IMR-90 (cell line): ENCODE data around the gene KRT36. TPM values are rescaled to one million over a fixed set of nuclear protein-coding genes. Genes with fewer than 3 reads are reported as not detected.

Experiments used
- ATAC-seq: fragments of 200-7000 bp; cut with Tn5 transposase; 2 replicates; pipeline ENCODE4 v1.9.1; 2020; ENCODE audit warnings: low read depth, mild to moderate bottlenecking, moderate library complexity
- BruUV-seq: library from RNA; stranded (reverse); fragments of 400-500 nt; replicated peaks from 2 replicates; lab custom pipeline; 2021; lab: Mats Ljungman, UMichigan
- CTCF ChIA-PET: fragments of 300-600 bp; formaldehyde crosslinking; extraction: SDS; loops from one replicate; lab custom pipeline; 2021; ENCODE audit warnings: antibody characterized with exemption; lab: Yijun Ruan, JAX
- POLR2A ChIA-PET: fragments of 300-600 bp; sonication (Branson Sonifier 250); formaldehyde crosslinking; loops from one replicate; lab custom pipeline; 2022; ENCODE audit warnings: antibody characterized with exemption; ENCODE audit not compliant: unreplicated experiment; lab: Charles Lee
- DNase-seq: peaks from one replicate; pipeline ENCODE4 v3.0.0; 2013
- H2AFZ ChIP-seq: replicated peaks from 2 replicates; pipeline ENCODE3; 2013; ENCODE audit warnings: low read length, mild to moderate bottlenecking; ENCODE audit not compliant: poor library complexity
- H2AK5ac ChIP-seq: 2 replicates; pipeline ENCODE4 v1.6.1; 2013; ENCODE audit warnings: low read depth, low read length, inconsistent platforms
- H2AK9ac ChIP-seq: replicated peaks from 2 replicates; pipeline ENCODE3; 2013; ENCODE audit warnings: mild to moderate bottlenecking, low read depth, low read length, moderate library complexity; ENCODE audit not compliant: poor library complexity
- H2BK120ac ChIP-seq: 2 replicates; pipeline ENCODE4 v1.6.1; 2013; ENCODE audit warnings: low read depth, low read length, inconsistent platforms
- H2BK15ac ChIP-seq: 3 replicates; pipeline ENCODE4 v1.6.1; 2013; ENCODE audit warnings: low read depth, low read length, inconsistent platforms
- H2BK20ac ChIP-seq: 2 replicates; pipeline ENCODE4 v1.6.1; 2013; ENCODE audit warnings: low read depth, mild to moderate bottlenecking, inconsistent platforms, low read length, moderate library complexity
- H2BK5ac ChIP-seq: 2 replicates; pipeline ENCODE4 v1.6.1; 2013; ENCODE audit warnings: mild to moderate bottlenecking, low read depth, low read length, inconsistent platforms; ENCODE audit not compliant: poor library complexity, severe bottlenecking
- H3K14ac ChIP-seq: replicated peaks from 2 replicates; pipeline ENCODE4 v1.6.1; 2013; ENCODE audit warnings: low read depth, low read length, inconsistent platforms
- H3K18ac ChIP-seq: 2 replicates; pipeline ENCODE4 v1.6.1; 2013; ENCODE audit warnings: low read depth, low read length, control low read depth
- H3K23ac ChIP-seq: 2 replicates; pipeline ENCODE4 v1.6.1; 2013; ENCODE audit warnings: low read depth, low read length, inconsistent platforms
- H3K27ac ChIP-seq: 2 replicates; pipeline ENCODE4 v1.5.1; 2013; ENCODE audit warnings: mild to moderate bottlenecking, control low read depth, low read length; ENCODE audit not compliant: insufficient read depth
- H3K27me3 ChIP-seq: 2 replicates; pipeline ENCODE4 v1.6.1; 2013; ENCODE audit warnings: low read length; ENCODE audit not compliant: control insufficient read depth, insufficient read depth
- H3K36me3 ChIP-seq: 2 replicates; pipeline ENCODE4 v1.6.1; 2013; ENCODE audit warnings: low read length, mixed read lengths; ENCODE audit not compliant: control insufficient read depth, insufficient read depth
- H3K4ac ChIP-seq: 2 replicates; pipeline ENCODE4 v1.6.1; 2013; ENCODE audit warnings: low read depth, low read length, inconsistent platforms
- H3K4me1 ChIP-seq: 2 replicates; pipeline ENCODE4 v1.6.1; 2013; ENCODE audit warnings: low read length, mixed read lengths; ENCODE audit not compliant: control insufficient read depth, insufficient read depth
- H3K4me2 ChIP-seq: 2 replicates; pipeline ENCODE4 v1.6.1; 2013; ENCODE audit warnings: low read depth, mild to moderate bottlenecking, control low read depth, low read length, moderate library complexity
- H3K4me3 ChIP-seq: 2 replicates; pipeline ENCODE4 v1.5.1; 2013; ENCODE audit warnings: low read depth, mild to moderate bottlenecking, control low read depth, low read length, moderate library complexity; ENCODE audit not compliant: insufficient read depth
- H3K56ac ChIP-seq: 2 replicates; pipeline ENCODE4 v1.6.1; 2013; ENCODE audit warnings: low read length, inconsistent platforms; ENCODE audit not compliant: insufficient read depth; ENCODE audit errors: extremely low read depth
- H3K79me1 ChIP-seq, 2 experiments: 2 replicates each; pipeline ENCODE4 v1.6.1; 2013; ENCODE audit warnings: low read length in 2 of 2, inconsistent platforms in 1 of 2, low read depth in 1 of 2
- H3K9ac ChIP-seq: 2 replicates; pipeline ENCODE4 v1.6.1; 2013; ENCODE audit warnings: low read depth, low read length, control low read depth
- H3K9me1 ChIP-seq: 2 replicates; pipeline ENCODE4 v1.6.1; 2013; ENCODE audit warnings: low read length, inconsistent platforms; ENCODE audit not compliant: insufficient read depth
- H3K9me3 ChIP-seq: 2 replicates; pipeline ENCODE4 v1.6.1; 2013; ENCODE audit warnings: low read length; ENCODE audit not compliant: control insufficient read depth, insufficient read depth
- H4K20me1 ChIP-seq: 2 replicates; pipeline ENCODE4 v1.6.1; 2013; ENCODE audit warnings: low read length, inconsistent platforms; ENCODE audit not compliant: insufficient read depth
- H4K5ac ChIP-seq: 2 replicates; pipeline ENCODE4 v1.6.1; 2013; ENCODE audit warnings: mild to moderate bottlenecking, low read depth, low read length, control low read depth
- H4K8ac ChIP-seq, 2 experiments: 2 replicates each; pipeline ENCODE4 v1.6.1; 2013; ENCODE audit warnings: low read depth in 2 of 2, low read length in 2 of 2, control low read depth in 1 of 2, inconsistent platforms in 1 of 2
- H4K91ac ChIP-seq: 2 replicates; pipeline ENCODE4 v1.6.1; 2013; ENCODE audit warnings: low read depth, low read length, inconsistent platforms; ENCODE audit not compliant: insufficient read depth
- BHLHE40 ChIP-seq: fragments of 150-350 bp; IDR thresholded peaks from 2 replicates; pipeline ENCODE4 v1.6.1; 2016; ENCODE audit warnings: mild to moderate bottlenecking, low read depth, low read length
- CEBPB ChIP-seq: IDR thresholded peaks from 2 replicates; pipeline ENCODE4 v1.6.1; 2012; ENCODE audit warnings: low read depth, low read length, improper control_type of control experiment
- CHD1 ChIP-seq: IDR thresholded peaks from 2 replicates; pipeline ENCODE4 v1.6.1; 2012; ENCODE audit warnings: low read depth, low read length, improper control_type of control experiment
- CTCF ChIP-seq: conservative IDR thresholded peaks from 2 replicates; pipeline ENCODE4 v1.5.1; 2012; ENCODE audit warnings: mild to moderate bottlenecking, low read depth, low read length, improper control_type of control experiment
- ELK1 ChIP-seq: fragments of 150-350 bp; IDR thresholded peaks from 2 replicates; pipeline ENCODE4 v1.6.1; 2016; ENCODE audit warnings: low read depth, mild to moderate bottlenecking, low read length, moderate library complexity, borderline replicate concordance
- FOS ChIP-seq: fragments of 150-350 bp; IDR thresholded peaks from 2 replicates; pipeline ENCODE4 v1.6.1; 2016; ENCODE audit warnings: low read depth, low read length
- MAFK ChIP-seq: IDR thresholded peaks from 2 replicates; pipeline ENCODE4 v1.6.1; 2012; ENCODE audit warnings: low read depth, low read length, improper control_type of control experiment
- MAZ ChIP-seq: IDR thresholded peaks from 2 replicates; pipeline ENCODE4 v1.6.1; 2012; ENCODE audit warnings: low read depth, mild to moderate bottlenecking, low read length, improper control_type of control experiment, moderate library complexity, borderline replicate concordance
- MXI1 ChIP-seq: IDR thresholded peaks from 2 replicates; pipeline ENCODE4 v1.6.1; 2012; ENCODE audit warnings: low read depth, mild to moderate bottlenecking, low read length, moderate library complexity, borderline replicate concordance
- NFE2L2 ChIP-seq: fragments of 150-350 bp; IDR thresholded peaks from 2 replicates; pipeline ENCODE4 v1.6.1; 2016; ENCODE audit warnings: low read depth, mild to moderate bottlenecking, low read length
- POLR2A ChIP-seq: IDR thresholded peaks from 2 replicates; pipeline ENCODE4 v1.6.1; 2012; ENCODE audit warnings: mild to moderate bottlenecking, low read depth, low read length
- RAD21 ChIP-seq: IDR thresholded peaks from 2 replicates; pipeline ENCODE4 v1.6.1; 2012; ENCODE audit warnings: low read length, improper control_type of control experiment
- RCOR1 ChIP-seq: IDR thresholded peaks from 2 replicates; pipeline ENCODE4 v1.6.1; 2012; ENCODE audit warnings: mild to moderate bottlenecking, low read length, improper control_type of control experiment; ENCODE audit not compliant: insufficient replicate concordance
- RFX5 ChIP-seq: IDR thresholded peaks from 2 replicates; pipeline ENCODE4 v1.8.0; 2012; ENCODE audit warnings: low read depth, mild to moderate bottlenecking, low read length, moderate library complexity
- SMC3 ChIP-seq: fragments of 150-350 bp; IDR thresholded peaks from 2 replicates; pipeline ENCODE4 v1.6.1; 2016; ENCODE audit warnings: low read depth, mild to moderate bottlenecking, antibody characterized with exemption, low read length, moderate library complexity
- USF2 ChIP-seq: fragments of 150-350 bp; IDR thresholded peaks from 2 replicates; pipeline ENCODE4 v1.6.1; 2017; ENCODE audit warnings: mild to moderate bottlenecking, antibody characterized with exemption, low read length, low read depth
- WGBS, 2 experiments: methylation state at CpG; one replicate each; pipeline versions ENCODE4 v1.1.5 to v1.1.7; 2013; ENCODE audit warnings: missing lambda C conversion rate in 2 of 2; ENCODE audit not compliant: insufficient read length in 1 of 2; ENCODE audit errors: extremely low coverage in 2 of 2; 5-methylcytosine and 5-hydroxymethylcytosine counted together
- dilution Hi-C: fragments of 300-500 bp; cut with HindIII; formaldehyde crosslinking; loops from one replicate; pipeline ENCODE4 v1.14.3; 2018; ENCODE audit warnings: low sequenced_read_pairs; ENCODE audit not compliant: unreplicated experiment
- in situ Hi-C: fragments of 300-500 bp; cut with MboI; formaldehyde crosslinking; loops from 3 replicates; pipeline ENCODE4 v1.14.3; 2019; ENCODE audit warnings: low sequenced_read_pairs, inconsistent platforms, mixed read lengths
- intact Hi-C: fragments of 100-400 bp; cut with micrococcal nuclease; formaldehyde crosslinking; loops from 2 replicates; pipeline ENCODE4 v1.10.0; 2022
- polyA plus RNA-seq, 3 experiments: library from polyadenylated mRNA; depleted of rRNA; stranded (reverse); fragments of >200 nt; gene quantifications; 2 replicates each; pipeline ENCODE4 v1.2.3, GENCODE V29; 2012; ENCODE audit warnings: low replicate concordance in 1 of 3
- total RNA-seq: library from RNA; depleted of rRNA; stranded (reverse); fragments of >200 nt; gene quantifications from 2 replicates; pipeline ENCODE4 v1.2.3, GENCODE V29; 2012

Gene KRT36
- total and polyA plus RNA-seq, 2 of the 4 experiments (the other 2 are of a cell fraction): not detected

- no TSS peak for BruUV-seq
- TF ChIP-seq FOS (no peak), MAFK (no peak), RFX5 (no peak), CEBPB (no peak), RAD21 (no peak), POLR2A (no peak), MAZ (no peak), CHD1 (no peak), NFE2L2 (no peak), MXI1 (no peak), BHLHE40 (no peak), CTCF (no peak), USF2 (no peak), ELK1 (no peak), SMC3 (no peak), RCOR1 (no peak)
- Histone ChIP-seq H3K14ac (no peak overlapping the region), H4K91ac (no peak overlapping the region), H3K79me1 (no peaks in the 10 kb centered on the region), H2BK120ac (no peak overlapping the region), H3K56ac (no peak overlapping the region), H3K27ac (no peak overlapping the region), H3K4me3 (no peak overlapping the region), H3K18ac (no peak overlapping the region), H2BK20ac (no peak overlapping the region), H4K20me1 (no peaks in the 10 kb centered on the region), H2AK9ac (no peak overlapping the region), H3K4ac (no peak overlapping the region), H3K9ac (no peak overlapping the region), H2BK15ac (no peak overlapping the region), H3K4me2 (no peak overlapping the region), H3K4me1 (no peaks in the 10 kb centered on the region), H4K8ac (no peak overlapping the region), H2AK5ac (no peak overlapping the region), H3K36me3 (no peaks in the 10 kb centered on the region), H2AFZ (no peak overlapping the region), H2BK5ac (no peak overlapping the region), H4K5ac (no peak overlapping the region), H3K9me1 (peaks cover 3% of the 10 kb centered on the region; the same call in 1 of the 2 replicates), H3K27me3 (peaks cover 12% of the 10 kb centered on the region), H3K9me3 (peaks cover 12% of the 10 kb centered on the region), H3K23ac (no peak overlapping the region)
- WGBS, 2 experiments: 83% methylated on average over 1 of the region's 8 CpGs; no CpG with 5 or more reads in 1 of the 2 experiments
- ChIA-PET POLR2A (no interaction called here), CTCF (interaction anchor here (0.6 kb wide), 1 partner anchor 13 kb away, joined by 3 read pairs; no protein-coding TSS in a partner anchor)
- in situ Hi-C loops (no loop called here), dilution Hi-C loops (no loop called here), intact Hi-C loops (no loop called here)
- no peak for ATAC-seq
- no peak for DNase-seq
Observed at GRCh38 chr17:41474863-41475262, 14.8 kb downstream of the KRT36 start.
